ENCODE results near the gene C7orf25.

The C7orf25 gene

GRCh38 chr7:42939457-42940240 is 27.8 kb upstream of the C7orf25 start:
- DNase-seq (ENCODE audit: low read depth): no peak
- no peak for TF ChIP-seq CTCF (IDR thresholded peaks at IDR 0.05; ENCODE audit: control insufficient read depth, extremely low read depth, insufficient read depth)
- no peak overlapping the region for H3K4me3 ChIP-seq (ENCODE audit: low read depth, low read length)

GRCh38 chr7:42935861-42936260 is 24.0 kb upstream of the C7orf25 start:
- DNase-seq (ENCODE audit: low read depth): no peak
- H3K4me3 ChIP-seq (ENCODE audit: low read depth, low read length): no peak overlapping the region
- no peak for TF ChIP-seq CTCF (IDR thresholded peaks at IDR 0.05; ENCODE audit: control insufficient read depth, extremely low read depth, insufficient read depth)

- no peak for DNase-seq (ENCODE audit: low read depth)
- TF ChIP-seq CTCF (IDR thresholded peaks at IDR 0.05; ENCODE audit: control insufficient read depth, extremely low read depth, insufficient read depth): no peak
- H3K4me3 ChIP-seq (ENCODE audit: low read depth, low read length): no peak overlapping the region
Measured at GRCh38 chr7:42934291-42934690, 22.4 kb upstream of the C7orf25 start.

- no peak for TF ChIP-seq CTCF (IDR thresholded peaks at IDR 0.05; ENCODE audit: control insufficient read depth, extremely low read depth, insufficient read depth)
- no peak for DNase-seq (ENCODE audit: low read depth)
- peak overlapping the region; percentile 76 for H3K4me3 ChIP-seq (ENCODE audit: low read depth, low read length)
Measured at GRCh38 chr7:42932811-42933591, 21.1 kb upstream of the C7orf25 start.

GRCh38 chr7:42931834-42932651 is 20.2 kb upstream of the C7orf25 start, which contains the start of the genes MRPL32 and PSMA2:
Gene MRPL32 (plus strand): TSS chr7:42932376. CDS start chr7:42932387, 11 bp downstream.
Gene PSMA2 (minus strand): TSS chr7:42932174. CDS start chr7:42932158, 16 bp downstream.
- TF ChIP-seq CTCF (IDR thresholded peaks at IDR 0.05; ENCODE audit: control insufficient read depth, extremely low read depth, insufficient read depth): no peak
- DNase-seq (ENCODE audit: low read depth): peak; percentile 94
- H3K4me3 ChIP-seq (ENCODE audit: low read depth, low read length): peak within 1 kb of the TSS; percentile 76

- no peak for TF ChIP-seq CTCF (IDR thresholded peaks at IDR 0.05; ENCODE audit: control insufficient read depth, extremely low read depth, insufficient read depth)
- peak overlapping the region; percentile 76 for H3K4me3 ChIP-seq (ENCODE audit: low read depth, low read length)
- DNase-seq (ENCODE audit: low read depth): no peak
Measured at GRCh38 chr7:42931447-42931833, 19.6 kb upstream of the C7orf25 start.
